ENCODE measurements around the gene CCDC69. TPM values are rescaled to one million over a fixed set of nuclear protein-coding genes. Genes with fewer than 3 reads are reported as not detected.
A peak's percentile ranks its signal among the peaks of the same experiment; 100 is the strongest.

CCDC69 gene
- total and polyA plus RNA-seq, 10 of the 15 experiments (the other 5 are each of a cell fraction or from before 2014, with no cell fraction given), result 13.5 to 106 (median 70.1) TPM

- TF ChIP-seq CEBPB (IDR thresholded peaks at IDR 0.05; ENCODE audit: borderline replicate concordance in 1 of 2, low read depth in 2 of 2, low read length in 2 of 2) (no peak), SMARCA5 (IDR thresholded peaks at IDR 0.05) (0 out of 2 replicates have a peak, but pooled peaks have one; percentile 16), IRF3 (IDR thresholded peaks at IDR 0.05) (no peak), IKZF1 (conservative IDR thresholded peaks at IDR 0.05) (peak; percentile 64), BCL11A (IDR thresholded peaks at IDR 0.05; ENCODE audit: low read depth, low read length) (no peak), JUNB (IDR thresholded peaks at IDR 0.05) (no peak), NR2C2 (IDR thresholded peaks at IDR 0.05; ENCODE audit: borderline replicate concordance, control insufficient read depth, insufficient read length, low read depth) (no peak), SREBF1 (IDR thresholded peaks at IDR 0.05; ENCODE audit: low read length) (no peak), GATAD2B (conservative IDR thresholded peaks at IDR 0.05; ENCODE audit: low read depth) (0 out of 2 replicates have a peak, but pooled peaks have one; percentile 57), NFYB (IDR thresholded peaks at IDR 0.05; ENCODE audit: insufficient read depth, low read depth, low read length) (peak; percentile 89), KDM1A (IDR thresholded peaks at IDR 0.05; ENCODE audit: borderline replicate concordance) (no peak), TAF1 (IDR thresholded peaks at IDR 0.05; ENCODE audit: borderline replicate concordance, low read depth, low read length) (peak; percentile 36; the same call in 1 of the 2 replicates), MXI1 (IDR thresholded peaks at IDR 0.05; ENCODE audit: low read depth, low read length) (peak; percentile 16; the same call in 1 of the 2 replicates), ZNF592 (IDR thresholded peaks at IDR 0.05) (no peak), RB1 (IDR thresholded peaks at IDR 0.05; ENCODE audit: borderline replicate concordance) (peak; percentile 34; the same call in 1 of the 2 replicates), SMAD1 (IDR thresholded peaks at IDR 0.05; ENCODE audit: low read depth, partially characterized antibody) (no peak), YBX1 (IDR thresholded peaks at IDR 0.05) (no peak), PAX8 (IDR thresholded peaks at IDR 0.05) (no peak), SREBF2 (IDR thresholded peaks at IDR 0.05; ENCODE audit: low read length) (no peak), POU2F2 (IDR thresholded peaks at IDR 0.05; ENCODE audit: borderline replicate concordance, low read depth, low read length) (peak; percentile 73; the same call in 2 of the 3 replicates), EED (IDR thresholded peaks at IDR 0.05; ENCODE audit: low read depth) (peak; percentile 46), RCOR1 (conservative IDR thresholded peaks at IDR 0.05; ENCODE audit: low read depth, low read length) (no peak), HDGF (IDR thresholded peaks at IDR 0.05) (no peak)
Measured at GRCh38 chr5:151157426-151158286, 66.2 kb downstream of the CCDC69 start, which contains the start of gene ANXA6 (continued).

Measured in GM12878 (cell line).